Left ventricle myocardium inferior (tissue), 1 donor: ENCODE measurements around the gene PCK1. TPM values are rescaled to one million over a fixed set of nuclear protein-coding genes. Genes with fewer than 3 reads are reported as not detected.

Experiments
- DNase-seq: peaks from one replicate; pipeline ENCODE4 v3.0.0-alpha.2; 2020
- H3K27ac ChIP-seq: fragments of 200-600 bp; replicated peaks from 2 replicates; pipeline ENCODE4 v1.8.0; 2021
- H3K27me3 ChIP-seq: fragments of 200-600 bp; 2 replicates; pipeline ENCODE4 v1.8.0; 2021; ENCODE audit warnings: low read depth
- H3K36me3 ChIP-seq: fragments of 200-600 bp; 2 replicates; pipeline ENCODE4 v1.8.0; 2021
- H3K4me1 ChIP-seq: fragments of 200-600 bp; 2 replicates; pipeline ENCODE4 v1.8.0; 2021
- H3K4me3 ChIP-seq: fragments of 200-600 bp; 2 replicates; pipeline ENCODE4 v1.8.0; 2021; ENCODE audit warnings: mild to moderate bottlenecking, moderate library complexity
- H3K9me3 ChIP-seq: fragments of 200-600 bp; replicated peaks from 2 replicates; pipeline ENCODE4 v1.8.0; 2021
- intact Hi-C: fragments of 100-400 bp; cut with micrococcal nuclease; formaldehyde crosslinking; loops from one replicate; pipeline ENCODE4 v1.11.0; 2022
- total RNA-seq: library from RNA; stranded (reverse); fragmentation: NEBNext Ultra II Directional; extraction: Animal tissue kit (Norgen Biotek cat#: 25700); gene quantifications from one replicate; pipeline ENCODE4 v1.2.1, GENCODE V29; 2021
- TF ChIP-seq, protein P1 (sequence below): fragments of 200-600 bp; IDR thresholded peaks from 2 replicates; pipeline ENCODE4 v1.8.0; 2021; ENCODE audit warnings: antibody characterized with exemption, mild to moderate bottlenecking, borderline replicate concordance
- donor health status: DM: no; HTN: yes; CAD: no; lungs with severe emphysema.

Gene PCK1
- total RNA-seq, 1 donor from 2014 or later, result 0.25 TPM

DNA sequence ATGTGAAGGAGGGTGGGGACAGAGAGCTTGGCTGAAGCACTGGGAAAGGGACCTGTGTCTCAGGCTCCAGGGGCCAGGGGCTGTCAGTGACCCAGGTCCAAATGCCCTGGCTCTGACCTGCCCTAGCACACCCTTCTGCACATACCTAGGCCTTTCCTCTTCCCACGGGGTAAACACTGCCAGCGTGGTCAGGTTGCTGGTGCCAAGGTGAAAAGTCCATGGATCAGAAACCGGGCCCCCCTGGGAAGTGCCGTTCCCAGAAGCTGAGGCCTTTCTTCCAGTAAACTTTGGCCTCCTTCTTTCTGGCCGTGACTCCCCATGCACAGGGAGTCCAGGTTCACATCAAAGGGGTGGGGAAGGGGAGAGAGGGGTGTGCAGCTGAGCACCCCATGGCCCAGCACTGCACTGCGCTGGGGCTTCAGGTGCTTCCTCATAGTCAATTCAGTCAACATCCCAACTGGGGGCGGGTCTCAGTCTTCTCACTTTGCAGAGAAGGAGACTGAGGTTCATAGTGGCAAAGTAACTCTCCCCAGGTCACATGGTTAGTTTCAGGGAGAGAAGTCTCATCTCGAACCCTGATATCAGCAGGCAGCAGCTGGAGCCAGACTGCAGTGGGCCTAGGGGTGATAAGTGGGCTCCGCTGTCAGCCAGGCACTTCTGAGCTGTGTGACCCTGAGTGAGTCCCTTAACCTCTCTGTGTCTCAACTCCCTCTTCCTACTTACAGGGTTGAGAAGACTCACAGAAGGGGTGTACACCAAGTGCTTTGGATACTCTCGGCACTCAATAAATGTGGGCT lies 17.0 kb downstream of the PCK1 start:
- TF ChIP-seq, protein P1, sequence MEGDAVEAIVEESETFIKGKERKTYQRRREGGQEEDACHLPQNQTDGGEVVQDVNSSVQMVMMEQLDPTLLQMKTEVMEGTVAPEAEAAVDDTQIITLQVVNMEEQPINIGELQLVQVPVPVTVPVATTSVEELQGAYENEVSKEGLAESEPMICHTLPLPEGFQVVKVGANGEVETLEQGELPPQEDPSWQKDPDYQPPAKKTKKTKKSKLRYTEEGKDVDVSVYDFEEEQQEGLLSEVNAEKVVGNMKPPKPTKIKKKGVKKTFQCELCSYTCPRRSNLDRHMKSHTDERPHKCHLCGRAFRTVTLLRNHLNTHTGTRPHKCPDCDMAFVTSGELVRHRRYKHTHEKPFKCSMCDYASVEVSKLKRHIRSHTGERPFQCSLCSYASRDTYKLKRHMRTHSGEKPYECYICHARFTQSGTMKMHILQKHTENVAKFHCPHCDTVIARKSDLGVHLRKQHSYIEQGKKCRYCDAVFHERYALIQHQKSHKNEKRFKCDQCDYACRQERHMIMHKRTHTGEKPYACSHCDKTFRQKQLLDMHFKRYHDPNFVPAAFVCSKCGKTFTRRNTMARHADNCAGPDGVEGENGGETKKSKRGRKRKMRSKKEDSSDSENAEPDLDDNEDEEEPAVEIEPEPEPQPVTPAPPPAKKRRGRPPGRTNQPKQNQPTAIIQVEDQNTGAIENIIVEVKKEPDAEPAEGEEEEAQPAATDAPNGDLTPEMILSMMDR, result no peak
- Histone ChIP-seq H3K27me3 (peaks cover 99% of the 10 kb centered on the region), H3K4me1 (no peaks in the 10 kb centered on the region), H3K9me3 (no peaks in the 10 kb centered on the region), H3K36me3 (no peaks in the 10 kb centered on the region), H3K27ac (no peak overlapping the region), H3K4me3 (no peak overlapping the region)
- intact Hi-C loops, result no loop called here
- DNase-seq, result no peak

DNA sequence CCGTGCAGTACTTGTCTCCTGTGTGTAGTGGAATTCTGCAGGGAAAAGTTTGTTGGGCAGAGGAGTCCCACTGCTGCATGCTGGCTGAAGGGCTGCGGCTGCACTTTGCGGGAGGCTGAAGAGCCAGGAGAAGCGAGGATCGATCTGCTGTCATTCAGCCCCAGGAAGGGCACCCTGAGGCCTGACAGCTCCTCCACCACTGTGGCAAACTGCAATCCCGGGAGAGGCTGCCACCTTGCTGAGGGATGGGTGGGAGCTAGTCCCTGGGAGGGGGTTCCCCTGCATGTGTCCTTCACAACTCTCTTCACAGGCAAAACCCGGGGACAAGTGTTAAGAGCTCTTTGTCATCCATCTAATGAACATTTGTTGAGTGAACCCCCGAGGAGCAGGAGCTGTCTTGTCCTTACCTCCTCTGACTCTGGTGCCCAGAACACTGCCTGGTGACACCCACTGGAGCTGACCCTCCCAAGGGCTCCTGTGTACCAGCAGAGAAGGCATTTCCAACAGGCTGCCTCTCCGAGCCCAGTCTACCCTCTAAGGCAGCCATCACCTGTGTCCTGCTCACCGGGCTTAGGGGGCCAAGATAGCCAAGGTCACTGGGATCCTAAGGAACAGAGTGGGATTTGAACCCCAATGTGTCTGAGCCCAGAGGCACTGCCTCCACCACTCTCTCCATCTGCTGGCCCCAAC lies 17.7 kb downstream of the PCK1 start:
- H3K36me3 ChIP-seq, result no peaks in the 10 kb centered on the region
- H3K27ac ChIP-seq, result no peak overlapping the region
- H3K9me3 ChIP-seq, result no peaks in the 10 kb centered on the region
- DNase-seq, result no peak
- H3K27me3 ChIP-seq, result peaks cover 99% of the 10 kb centered on the region
- no peak overlapping the region for H3K4me3 ChIP-seq
- TF ChIP-seq, protein P1, result no peak
- intact Hi-C loops, result no loop called here
- H3K4me1 ChIP-seq, result no peaks in the 10 kb centered on the region

DNA sequence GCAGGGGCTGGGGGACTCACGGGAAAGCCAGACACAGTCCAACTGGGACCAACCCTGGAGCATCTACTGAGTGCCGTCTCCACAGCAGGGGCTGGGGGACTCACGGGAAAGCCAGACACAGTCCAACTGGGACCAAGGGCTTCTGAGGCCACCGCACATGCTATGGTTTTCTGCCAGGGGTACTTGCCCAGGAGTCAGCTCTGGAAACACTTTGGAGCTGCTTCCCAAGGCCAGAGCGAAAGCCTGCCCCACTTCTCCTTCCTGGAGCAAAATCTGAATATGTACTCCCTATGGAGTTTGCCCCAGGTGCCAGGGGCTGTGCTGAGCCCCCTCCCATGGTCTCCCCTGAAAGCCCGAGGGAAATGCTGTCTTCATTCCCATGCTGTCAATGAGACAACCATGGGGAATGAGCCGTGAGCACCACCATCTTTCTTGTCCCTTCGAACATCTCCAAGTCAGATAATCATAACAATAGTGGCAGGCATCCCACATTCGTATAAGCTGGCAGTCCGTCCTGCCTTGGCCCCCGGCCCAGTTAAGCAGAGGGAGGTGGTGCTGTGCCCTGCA lies 18.5 kb downstream of the PCK1 start:
- Histone ChIP-seq H3K4me3 (no peak overlapping the region), H3K9me3 (no peaks in the 10 kb centered on the region), H3K27me3 (peaks cover 99% of the 10 kb centered on the region), H3K4me1 (no peaks in the 10 kb centered on the region), H3K27ac (no peak overlapping the region), H3K36me3 (no peaks in the 10 kb centered on the region)
- DNase-seq, result no peak
- TF ChIP-seq, protein P1, result no peak
- intact Hi-C loops, result no loop called here

- Histone ChIP-seq H3K4me3 (no peak overlapping the region), H3K27ac (no peak overlapping the region), H3K4me1 (no peaks in the 10 kb centered on the region), H3K36me3 (no peaks in the 10 kb centered on the region), H3K27me3 (peaks cover 99% of the 10 kb centered on the region), H3K9me3 (no peaks in the 10 kb centered on the region)
- intact Hi-C loops, result no loop called here
- DNase-seq, result no peak
- TF ChIP-seq, protein P1, result no peak
Observed at GRCh38 chr20:57579898-57580447, 19.1 kb downstream of the PCK1 start.

GRCh38 chr20:57580478-57581201 lies 19.7 kb downstream of the PCK1 start:
- TF ChIP-seq, protein P1, result no peak
- H3K36me3 ChIP-seq, result no peaks in the 10 kb centered on the region
- intact Hi-C loops, result no loop called here
- no peaks in the 10 kb centered on the region for H3K4me1 ChIP-seq
- no peaks in the 10 kb centered on the region for H3K9me3 ChIP-seq
- H3K27ac ChIP-seq, result no peak overlapping the region
- DNase-seq, result no peak
- peaks cover 99% of the 10 kb centered on the region for H3K27me3 ChIP-seq
- H3K4me3 ChIP-seq, result no peak overlapping the region
